GM10847 (cell line): Measurements from ENCODE around the gene TVP23A.

ENCODE experiments used
- POLR2A ChIP-seq: IDR thresholded peaks from 2 replicates; pipeline ENCODE4 v1.6.1; 2011; ENCODE audit not compliant: insufficient read length; ENCODE audit errors: extremely low read depth

The TVP23A gene

DNA sequence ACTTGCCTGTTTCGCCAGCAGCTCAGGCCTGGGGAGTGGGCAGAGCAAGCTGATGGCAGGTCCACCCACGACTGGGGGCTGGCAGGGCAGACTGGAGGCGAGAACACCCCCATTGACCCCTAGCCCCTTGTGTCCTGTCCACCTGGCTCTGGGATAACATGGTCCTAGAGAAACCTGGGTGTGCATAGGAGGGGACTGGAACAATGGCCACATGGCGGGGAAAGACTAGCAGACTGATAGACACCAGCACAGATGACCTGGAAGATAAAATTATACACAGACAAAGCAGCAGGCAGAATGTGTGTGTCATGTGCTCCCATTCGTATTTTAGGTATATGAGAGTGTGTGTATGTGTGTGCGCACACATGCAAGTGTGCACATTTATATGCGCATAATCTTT is 51.5 kb downstream of the TVP23A start:
- TF ChIP-seq POLR2A = no peak

DNA sequence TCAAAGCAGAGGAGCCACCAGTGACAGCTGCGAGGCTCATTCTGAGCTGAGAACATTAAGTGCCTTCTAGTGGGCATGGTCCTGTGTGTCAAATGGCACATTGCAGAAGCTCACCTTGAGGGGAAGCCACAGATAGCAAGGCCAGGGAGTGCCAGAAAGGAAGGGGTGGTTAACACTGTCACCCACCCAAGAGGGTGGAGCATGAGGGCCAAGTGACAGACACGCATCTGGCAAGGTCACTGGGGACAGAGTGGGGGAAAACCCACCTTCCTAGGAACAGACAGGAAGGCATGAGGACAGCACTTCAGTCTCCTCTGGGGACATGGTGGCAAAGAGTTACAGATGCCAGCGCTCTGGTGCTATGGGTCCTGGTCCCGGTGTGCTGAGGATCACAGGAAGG is 52.8 kb downstream of the TVP23A start:
- TF ChIP-seq POLR2A = no peak

DNA sequence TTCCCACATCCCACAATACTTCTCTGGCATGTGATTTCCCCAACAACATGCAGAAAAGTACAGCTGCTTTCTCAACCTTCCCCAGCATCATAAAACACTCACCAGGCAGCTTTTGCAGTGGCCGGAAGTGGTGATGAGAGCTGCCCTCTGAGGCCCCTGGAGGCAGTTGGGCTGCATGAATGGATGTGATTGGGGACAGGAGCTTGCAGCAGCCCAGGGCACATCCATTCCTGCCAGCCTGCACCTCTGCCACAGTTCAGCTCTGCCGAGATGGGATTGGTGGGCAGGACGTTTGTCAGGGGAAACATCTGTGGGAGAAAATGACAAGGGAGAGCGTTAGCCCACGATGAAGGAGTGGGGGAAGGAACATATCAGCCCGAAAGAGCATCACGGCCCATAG is 55.1 kb downstream of the TVP23A start:
- no peak for TF ChIP-seq POLR2A

DNA sequence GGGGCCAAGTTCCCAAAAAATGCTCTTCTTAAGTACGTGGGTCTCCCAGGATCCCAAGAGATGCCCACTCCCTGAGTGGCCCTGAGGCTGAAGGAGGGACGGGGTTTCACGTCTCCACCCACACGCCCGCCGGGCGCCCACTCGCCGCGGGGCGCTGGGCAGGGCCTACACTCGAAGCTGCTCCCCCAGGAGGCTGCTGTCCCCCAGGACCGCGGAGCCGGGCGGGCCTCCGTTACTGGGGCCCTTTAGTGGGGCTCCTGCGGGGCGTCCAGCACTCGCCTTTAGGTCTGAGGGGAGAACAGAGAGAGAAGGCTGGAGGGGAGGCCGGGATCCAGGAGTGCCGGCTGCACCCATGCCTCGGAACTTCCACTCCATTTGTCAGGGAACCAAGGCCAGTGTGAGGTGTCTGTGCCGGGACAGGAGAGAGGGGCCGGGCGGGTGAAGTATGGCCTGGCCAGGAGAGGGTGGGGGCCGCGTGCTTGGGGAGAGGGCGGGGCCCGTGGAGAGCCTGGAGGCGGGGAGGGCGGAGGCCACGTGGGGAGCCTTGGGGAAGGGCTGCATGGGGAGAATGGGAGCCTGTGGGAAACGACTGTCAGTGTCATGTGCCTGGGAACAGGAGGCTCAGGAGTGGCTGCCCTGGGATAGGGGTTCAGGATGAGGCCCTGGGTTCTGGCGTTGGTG is 56.1 kb downstream of the TVP23A start:
- no peak for TF ChIP-seq POLR2A

DNA sequence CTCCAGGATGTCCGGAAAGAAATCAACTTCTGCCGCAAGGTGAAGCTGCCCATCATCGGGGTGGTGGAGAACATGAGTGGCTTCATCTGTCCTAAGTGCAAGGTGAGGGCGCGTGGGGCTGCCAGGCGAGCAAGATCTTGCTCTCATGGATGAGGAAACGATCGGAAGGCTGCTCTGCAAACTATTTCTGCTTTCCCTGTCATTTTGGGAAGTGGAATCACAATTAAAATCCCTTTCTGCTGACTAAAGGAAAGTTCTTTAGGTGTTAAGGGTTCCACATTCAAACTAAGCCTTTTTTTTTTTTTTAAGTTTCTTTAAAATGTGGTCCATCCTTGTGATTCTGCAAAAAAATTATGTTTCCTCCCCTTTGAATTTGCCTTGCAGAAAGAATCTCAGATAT is 57.2 kb downstream of the TVP23A start:
- TF ChIP-seq POLR2A = no peak

DNA sequence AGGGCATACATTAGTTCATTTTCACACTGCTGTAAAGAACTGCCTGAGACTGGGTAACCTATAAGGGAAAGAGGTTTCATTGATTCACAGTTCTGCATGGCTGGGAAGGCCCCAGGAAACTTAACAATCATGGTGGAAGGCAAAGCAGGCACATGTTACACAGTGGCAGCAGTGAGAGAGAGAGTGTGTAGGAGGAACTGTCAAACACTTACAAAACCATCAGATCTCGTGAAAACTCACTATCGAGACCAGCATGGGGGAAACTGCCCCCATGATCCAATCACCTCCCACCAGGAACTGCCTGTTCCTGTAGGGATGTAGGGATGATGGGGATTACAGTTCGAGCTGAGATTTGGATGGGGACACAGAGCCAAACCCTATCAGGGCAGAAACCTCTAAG is 57.7 kb downstream of the TVP23A start:
- no peak for TF ChIP-seq POLR2A

DNA sequence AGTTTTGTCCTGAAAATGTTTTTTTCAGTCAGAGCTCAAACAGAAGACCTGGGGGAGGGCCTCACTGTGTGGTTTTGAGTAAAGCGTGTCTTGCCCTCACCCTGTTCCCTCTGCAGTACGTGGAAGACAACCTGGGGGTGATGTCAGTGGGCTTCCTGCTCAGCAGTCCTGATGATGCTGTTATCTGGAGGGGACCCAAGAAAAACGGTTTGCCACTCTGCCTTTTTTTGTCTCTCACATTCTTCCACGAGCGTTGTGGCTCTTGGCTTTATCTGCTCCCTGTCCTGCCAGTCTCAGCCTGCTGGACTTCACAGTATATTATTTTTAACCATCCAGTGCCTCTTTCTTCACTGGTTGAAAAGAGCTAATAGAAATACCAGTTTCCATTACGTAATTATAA is 62.0 kb downstream of the TVP23A start:
- TF ChIP-seq POLR2A = no peak

DNA sequence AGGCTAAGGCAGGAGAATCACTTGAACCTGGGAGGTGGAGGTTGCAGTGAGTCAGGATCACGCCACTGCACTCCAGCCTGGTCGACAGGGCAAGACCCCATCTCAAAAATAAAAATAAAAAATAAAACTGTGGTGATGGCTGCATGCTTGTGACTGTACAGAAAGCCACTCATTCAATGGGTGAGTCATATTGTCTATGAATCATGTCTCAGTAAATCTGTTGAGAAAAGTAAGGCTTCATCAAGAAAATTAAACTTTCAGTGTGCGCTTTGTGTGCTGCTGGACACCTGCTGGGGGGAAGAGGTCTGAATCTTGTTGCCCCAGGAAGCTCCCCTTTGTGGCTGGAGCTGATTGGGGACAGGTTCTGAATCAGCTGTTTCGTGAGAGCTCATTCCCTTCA is 63.7 kb downstream of the TVP23A start:
- TF ChIP-seq POLR2A = no peak

DNA sequence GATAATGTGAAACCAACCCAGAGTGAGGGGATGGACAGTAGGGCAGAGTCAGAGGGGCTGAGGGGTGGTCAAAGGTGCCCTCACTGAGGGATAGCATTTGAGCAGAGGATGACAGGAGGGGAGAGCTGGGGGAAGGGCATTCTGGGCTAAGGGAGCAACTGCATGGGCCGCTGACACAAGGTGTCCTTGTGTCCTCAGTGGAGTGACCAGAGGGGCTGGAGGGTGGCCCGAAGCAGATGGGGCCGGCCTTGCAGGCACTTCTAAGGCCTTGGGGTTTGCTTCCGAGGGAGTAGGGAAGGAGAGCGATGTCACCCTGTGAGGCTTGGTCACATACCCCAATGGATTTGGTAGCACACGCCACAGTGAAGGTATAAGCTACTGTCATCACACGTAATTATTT is 64.9 kb downstream of the TVP23A start:
- TF ChIP-seq POLR2A = no peak

DNA sequence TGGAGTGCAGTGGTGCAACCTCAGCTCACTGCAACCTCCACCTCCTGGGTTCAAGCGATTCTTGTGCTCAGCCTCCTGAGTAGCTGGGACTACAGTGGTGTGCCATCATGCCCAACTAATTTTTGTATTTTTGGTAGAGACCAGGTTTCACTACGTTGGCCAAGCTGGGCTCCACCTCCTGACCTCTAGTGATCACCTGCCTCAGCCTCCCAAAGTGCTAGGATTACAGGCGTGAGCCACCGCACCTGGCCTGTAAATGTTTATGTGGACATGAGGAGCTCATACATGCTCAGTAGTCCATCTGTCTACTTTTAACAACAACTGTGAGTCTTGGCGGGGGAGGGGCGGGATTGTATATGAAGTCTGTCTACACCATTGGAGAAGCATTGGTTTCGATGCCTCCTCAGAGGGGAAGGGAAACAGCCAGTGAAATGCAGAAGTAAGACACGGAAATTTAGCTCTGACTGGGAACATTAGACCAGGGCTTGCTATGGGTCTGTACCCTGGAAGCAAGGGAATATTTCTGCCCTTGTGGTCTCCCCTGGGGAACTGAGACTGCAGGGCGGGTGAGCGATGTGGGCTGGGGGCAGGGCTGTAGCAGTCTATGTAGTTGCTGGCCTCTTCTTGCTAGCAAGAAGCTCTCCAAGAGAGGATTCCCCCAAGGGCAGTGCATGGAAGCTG is 65.6 kb downstream of the TVP23A start:
- TF ChIP-seq POLR2A = no peak

DNA sequence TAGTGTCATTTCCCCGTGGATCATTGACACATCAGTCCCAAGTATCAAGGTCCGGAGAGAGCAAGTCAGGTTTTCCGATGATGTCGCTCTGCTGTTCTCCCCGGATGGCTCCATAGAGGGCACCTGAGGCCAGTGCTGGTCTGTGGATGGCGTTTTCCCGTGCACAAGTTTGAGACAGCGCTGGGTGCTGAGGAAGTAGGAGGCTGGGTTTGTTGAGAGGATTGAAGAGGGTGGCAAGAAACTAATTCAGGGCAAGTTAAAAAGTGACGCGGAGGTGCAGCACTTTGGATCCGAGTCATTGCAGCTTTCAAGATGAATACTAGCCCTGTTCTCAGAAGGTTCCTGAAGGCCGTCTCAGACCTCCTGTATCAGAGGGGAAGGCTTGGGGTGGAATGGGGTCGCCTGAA is 67.3 kb downstream of the TVP23A start:
- no peak for TF ChIP-seq POLR2A

DNA sequence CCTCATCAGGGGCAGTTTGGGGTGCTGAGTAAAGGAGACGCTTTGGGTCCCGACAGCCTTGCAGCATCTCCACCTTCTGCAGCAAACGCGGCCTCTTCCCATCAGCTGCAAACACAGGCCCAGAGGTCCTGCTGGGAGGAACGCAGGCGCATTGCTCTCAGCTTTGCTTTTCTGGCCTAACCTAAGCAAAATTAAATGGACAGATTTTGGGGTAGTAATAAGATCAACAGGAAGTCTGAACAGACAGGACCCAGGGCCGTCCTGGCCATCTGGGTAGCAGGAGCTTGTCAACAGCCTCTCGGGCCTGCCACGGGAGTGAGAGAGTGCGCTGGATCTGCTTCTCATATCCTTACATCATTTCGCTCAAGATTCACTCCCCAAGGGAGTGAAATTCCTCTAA is 67.8 kb downstream of the TVP23A start:
- TF ChIP-seq POLR2A = no peak

DNA sequence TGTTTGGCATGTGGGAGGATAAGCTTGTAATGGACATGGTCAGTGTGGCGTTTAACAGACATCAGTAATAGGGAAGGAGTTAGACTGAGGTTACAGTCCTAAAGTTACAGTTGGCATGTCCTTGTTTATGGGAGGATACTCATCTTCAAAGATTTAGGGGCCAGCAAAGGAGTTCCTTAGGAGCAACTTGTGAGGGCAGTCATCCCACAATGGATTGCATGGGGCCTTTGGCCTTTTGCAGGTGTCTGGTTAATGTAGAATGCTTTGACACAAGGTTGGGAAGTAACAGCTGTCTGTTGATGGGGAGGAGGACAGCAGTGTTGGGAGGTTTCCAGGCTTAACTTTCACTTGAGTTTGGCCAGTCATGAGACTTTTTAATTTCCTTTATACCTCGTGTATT is 72.8 kb downstream of the TVP23A start:
- TF ChIP-seq POLR2A = no peak

DNA sequence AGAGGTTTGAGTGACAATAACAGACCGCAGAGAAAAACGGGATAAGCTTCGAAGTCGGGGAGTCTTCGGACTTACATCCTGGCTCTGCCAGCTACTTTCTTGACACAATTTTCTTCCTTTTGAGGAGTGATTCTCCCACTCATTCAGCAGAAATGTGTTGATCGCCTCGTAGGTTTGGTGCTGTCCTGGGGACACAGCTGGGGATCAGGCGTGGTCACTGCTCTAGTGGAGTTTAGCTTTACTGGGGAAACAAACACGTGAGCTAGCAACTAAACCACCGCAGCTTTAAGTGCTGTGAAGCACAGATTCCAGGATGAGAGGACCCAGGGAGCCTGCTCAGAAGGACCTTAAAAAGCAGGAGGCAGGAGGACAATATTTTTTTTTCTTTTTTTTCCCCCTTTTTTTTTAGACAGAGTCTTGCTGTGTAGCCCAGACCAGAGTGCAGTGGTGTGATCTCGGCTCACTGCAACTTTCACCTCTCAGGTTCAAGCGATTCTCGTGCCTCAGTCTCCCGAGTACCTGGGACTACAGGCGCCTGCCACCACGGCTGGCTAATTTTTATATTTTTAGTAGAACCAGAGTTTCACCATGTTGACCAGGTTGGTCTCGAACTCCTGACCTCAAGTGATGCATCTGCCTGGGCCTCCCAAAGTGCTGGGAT is 74.1 kb downstream of the TVP23A start:
- TF ChIP-seq POLR2A = no peak

DNA sequence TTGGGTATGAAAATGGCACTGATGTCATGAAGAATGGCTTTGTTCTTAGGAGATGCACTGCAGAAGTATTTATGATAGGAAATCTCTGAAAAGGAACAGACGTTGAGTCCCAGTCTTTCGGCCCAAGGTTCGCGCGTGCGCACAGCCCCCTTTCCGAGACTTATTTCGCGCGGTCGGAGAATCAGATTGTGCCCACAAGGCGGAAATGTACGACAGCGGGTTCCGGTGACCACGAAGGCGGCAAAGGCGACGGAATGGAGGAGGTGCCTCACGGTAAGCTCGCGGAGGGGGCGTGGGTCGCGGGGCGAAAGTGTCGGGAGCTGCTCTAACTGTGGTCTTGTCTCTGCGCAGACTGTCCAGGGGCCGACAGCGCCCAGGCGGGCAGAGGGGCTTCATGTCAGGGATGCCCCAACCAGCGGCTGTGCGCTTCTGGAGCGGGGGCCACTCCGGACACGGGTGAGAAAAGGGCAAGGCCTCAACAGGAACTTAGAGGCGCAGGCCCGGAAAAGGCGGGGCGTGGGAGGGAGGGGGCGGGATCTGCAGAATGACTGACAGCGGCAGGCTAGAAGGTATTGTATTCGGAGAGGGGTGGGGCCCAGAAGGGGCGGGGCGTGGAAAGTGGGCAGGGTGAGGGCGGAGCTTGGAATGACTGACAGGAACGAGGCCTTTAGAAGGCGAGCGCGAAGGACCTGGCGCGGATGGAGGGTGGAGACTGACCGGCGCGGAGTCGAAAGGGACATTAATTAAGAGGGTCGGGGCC is 74.8 kb downstream of the TVP23A start, which contains the start of gene NUBP1:
Gene NUBP1 (plus strand): TSS at position 233 of the 760 bp plus-strand sequence. CDS start 22 bp downstream, at position 255.
- peak; percentile 71 for TF ChIP-seq POLR2A

DNA sequence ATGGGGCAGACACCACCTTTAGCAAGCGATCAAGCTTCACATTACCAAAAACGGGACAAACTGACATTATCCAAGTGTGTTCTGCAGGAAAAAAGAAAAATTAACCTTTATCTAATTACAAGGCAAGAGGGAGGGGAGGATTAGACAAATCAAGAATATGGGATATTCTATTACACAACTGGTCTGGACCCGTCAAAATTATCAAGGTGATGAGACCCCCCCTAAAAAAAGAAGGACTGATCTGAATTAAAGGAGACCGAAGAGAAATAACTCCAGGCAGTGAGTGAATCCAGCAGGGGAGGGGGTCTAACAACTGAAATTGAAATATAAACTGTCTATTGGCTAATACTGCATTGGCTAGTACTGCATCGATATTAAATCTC is 75.4 kb downstream of the TVP23A start:
- TF ChIP-seq POLR2A = no peak
